Loucy (cell line): ENCODE data around the gene VDAC2.
"Not testable (repeated sequence)": the region's sequence is repeated elsewhere in the genome, so short reads cannot be mapped to it uniquely, and the experiment has no call there.

Experiments used
- H2AFZ ChIP-seq: fragments of 200-600 bp; sonication (generic); 2 replicates; pipeline ENCODE4 v1.6.0; 2016; ENCODE audit warnings: antibody characterized with exemption, mild to moderate bottlenecking, low read length, moderate library complexity
- H3F3A ChIP-seq: fragments of 200-600 bp; 2 replicates; pipeline ENCODE4 v1.6.0; 2016; ENCODE audit warnings: antibody characterized with exemption, low read depth, mild to moderate bottlenecking
- H3K27me3 ChIP-seq: fragments of 200-600 bp; sonication (generic); 2 replicates; pipeline ENCODE4 v1.6.1; 2014; ENCODE audit warnings: low read length, mild to moderate bottlenecking; ENCODE audit not compliant: insufficient read depth, poor library complexity, severe bottlenecking
- H3K36me3 ChIP-seq: fragments of 200-600 bp; sonication (generic); 2 replicates; pipeline ENCODE4 v1.6.1; 2016; ENCODE audit warnings: low read length; ENCODE audit not compliant: insufficient read depth
- H3K4me1 ChIP-seq: fragments of 200-600 bp; sonication (generic); 2 replicates; pipeline ENCODE4 v1.5.1; 2014; ENCODE audit warnings: low read length, mild to moderate bottlenecking; ENCODE audit not compliant: insufficient read depth, poor library complexity, severe bottlenecking
- H3K4me2 ChIP-seq: fragments of 200-600 bp; sonication (generic); 2 replicates; pipeline ENCODE4 v1.6.0; 2014; ENCODE audit warnings: antibody characterized with exemption, low read length, low read depth, mild to moderate bottlenecking; ENCODE audit not compliant: poor library complexity, severe bottlenecking
- H3K4me3 ChIP-seq: fragments of 200-600 bp; sonication (generic); 2 replicates; pipeline ENCODE4 v1.5.1; 2014; ENCODE audit warnings: low read length, mild to moderate bottlenecking, mixed read lengths; ENCODE audit not compliant: poor library complexity, severe bottlenecking
- H3K79me2 ChIP-seq: fragments of 200-600 bp; sonication (generic); 2 replicates; pipeline ENCODE4 v1.6.1; 2014; ENCODE audit warnings: low read length; ENCODE audit not compliant: insufficient read depth
- H3K9ac ChIP-seq: fragments of 200-600 bp; sonication (generic); 2 replicates; pipeline ENCODE4 v1.6.0; 2014; ENCODE audit warnings: mild to moderate bottlenecking, low read depth, low read length, moderate library complexity; ENCODE audit not compliant: poor library complexity, severe bottlenecking
- H3K9me2 ChIP-seq: fragments of 200-600 bp; sonication (generic); replicated peaks from 2 replicates; pipeline ENCODE4 v1.6.1; 2016; ENCODE audit warnings: low read depth, low read length, mixed read lengths
- H3K9me3 ChIP-seq: fragments of 200-600 bp; sonication (generic); 2 replicates; pipeline ENCODE4 v1.6.1; 2014; ENCODE audit warnings: mild to moderate bottlenecking, antibody characterized with exemption, low read length, low read depth; ENCODE audit not compliant: insufficient read depth
- H4K20me1 ChIP-seq: fragments of 200-600 bp; sonication (generic); 2 replicates; pipeline ENCODE4 v1.6.0; 2014; ENCODE audit warnings: antibody characterized with exemption, low read length, mild to moderate bottlenecking; ENCODE audit not compliant: insufficient read depth, poor library complexity, severe bottlenecking
- CTCF ChIP-seq: fragments of 200-600 bp; sonication (generic); conservative IDR thresholded peaks from 2 replicates; pipeline ENCODE4 v1.5.1; 2014; ENCODE audit warnings: mild to moderate bottlenecking, antibody characterized with exemption, low read length
- EZH2phosphoT487 ChIP-seq: fragments of 200-600 bp; IDR thresholded peaks from 2 replicates; pipeline ENCODE4 v1.6.1; 2018; ENCODE audit warnings: antibody characterized with exemption, mild to moderate bottlenecking, moderate library complexity, borderline replicate concordance

VDAC2 gene

GRCh38 chr10:75212343-75212742, 1.7 kb downstream of the VDAC2 start:
- Histone ChIP-seq H3K36me3 (peaks cover 42% of the 10 kb centered on the region), H3F3A (peaks cover 3% of the 10 kb centered on the region; the same call in 1 of the 2 replicates), H3K4me1 (peaks cover 40% of the 10 kb centered on the region), H3K9ac (peak overlapping the region; percentile 98), H3K9me2 (no peaks in the 10 kb centered on the region), H3K9me3 (no peaks in the 10 kb centered on the region), H4K20me1 (peaks cover 45% of the 10 kb centered on the region), H3K27me3 (peaks cover 5% of the 10 kb centered on the region), H3K4me2 (peak overlapping the region; percentile 98), H3K4me3 (peak overlapping the region; percentile 82), H2AFZ (no peak overlapping the region), H3K79me2 (peaks cover 65% of the 10 kb centered on the region)
- TF ChIP-seq EZH2phosphoT487: no peak
- no peak for TF ChIP-seq CTCF

GRCh38 chr10:75220274-75220673, 9.7 kb downstream of the VDAC2 start:
- no peaks in the 10 kb centered on the region for H3K27me3 ChIP-seq
- H4K20me1 ChIP-seq: peaks cover 53% of the 10 kb centered on the region
- peaks cover 12% of the 10 kb centered on the region for H3K4me1 ChIP-seq
- TF ChIP-seq CTCF: no peak
- no peak for TF ChIP-seq EZH2phosphoT487
- H3K79me2 ChIP-seq: peaks cover 75% of the 10 kb centered on the region
- H3K36me3 ChIP-seq: peaks cover 94% of the 10 kb centered on the region
- H3F3A ChIP-seq: no peaks in the 10 kb centered on the region
- H3K4me2 ChIP-seq: no peak overlapping the region
- no peaks in the 10 kb centered on the region for H3K9me3 ChIP-seq
- no peak overlapping the region for H3K4me3 ChIP-seq
- H3K9ac ChIP-seq: no peak overlapping the region
- no peaks in the 10 kb centered on the region for H3K9me2 ChIP-seq
- H2AFZ ChIP-seq: no peak overlapping the region

- Histone ChIP-seq H3K79me2 (peaks cover 75% of the 10 kb centered on the region), H3K36me3 (peaks cover 93% of the 10 kb centered on the region), H4K20me1 (peaks cover 51% of the 10 kb centered on the region)
- H3F3A ChIP-seq, H2AFZ ChIP-seq, H3K9me2 ChIP-seq, H3K4me1 ChIP-seq, H3K27me3 ChIP-seq, H3K9ac ChIP-seq, H3K4me2 ChIP-seq, H3K4me3 ChIP-seq, H3K9me3 ChIP-seq: not testable (repeated sequence)
Measured at GRCh38 chr10:75221492-75221891, 10.9 kb downstream of the VDAC2 start.

DNA sequence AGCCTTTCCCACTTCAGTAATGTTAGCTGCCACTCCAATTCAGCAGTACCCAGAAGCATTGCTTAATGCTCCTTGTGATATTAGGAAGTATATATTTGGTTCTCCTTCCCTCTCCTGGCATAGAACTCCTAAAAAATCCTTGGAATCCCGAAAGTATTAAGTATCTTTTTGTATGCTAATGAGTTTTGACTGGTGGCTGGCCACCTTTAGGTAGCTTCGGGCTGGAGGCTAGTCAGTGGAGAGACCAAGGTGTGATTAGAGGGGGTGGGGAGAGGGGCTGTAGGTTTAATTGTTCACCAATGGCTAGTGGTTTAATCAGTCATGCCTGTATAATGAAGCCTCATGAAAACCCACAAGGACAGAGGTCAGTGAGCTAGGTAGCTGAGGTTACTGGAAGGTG, 12.9 kb downstream of the VDAC2 start:
- Histone ChIP-seq H3K27me3 (no peaks in the 10 kb centered on the region), H2AFZ (no peak overlapping the region), H3K79me2 (peaks cover 76% of the 10 kb centered on the region), H3K36me3 (peaks cover 86% of the 10 kb centered on the region), H3K4me3 (no peak overlapping the region), H3K9ac (no peak overlapping the region), H3F3A (no peaks in the 10 kb centered on the region), H3K4me1 (no peaks in the 10 kb centered on the region), H3K9me2 (no peaks in the 10 kb centered on the region), H3K9me3 (no peaks in the 10 kb centered on the region), H3K4me2 (no peak overlapping the region), H4K20me1 (peaks cover 55% of the 10 kb centered on the region)
- TF ChIP-seq CTCF: no peak
- no peak for TF ChIP-seq EZH2phosphoT487
